ENCODE results near the gene ZNF331.
A peak's percentile ranks its signal among the peaks of the same experiment; 100 is the strongest.

ZNF331 gene

DNA sequence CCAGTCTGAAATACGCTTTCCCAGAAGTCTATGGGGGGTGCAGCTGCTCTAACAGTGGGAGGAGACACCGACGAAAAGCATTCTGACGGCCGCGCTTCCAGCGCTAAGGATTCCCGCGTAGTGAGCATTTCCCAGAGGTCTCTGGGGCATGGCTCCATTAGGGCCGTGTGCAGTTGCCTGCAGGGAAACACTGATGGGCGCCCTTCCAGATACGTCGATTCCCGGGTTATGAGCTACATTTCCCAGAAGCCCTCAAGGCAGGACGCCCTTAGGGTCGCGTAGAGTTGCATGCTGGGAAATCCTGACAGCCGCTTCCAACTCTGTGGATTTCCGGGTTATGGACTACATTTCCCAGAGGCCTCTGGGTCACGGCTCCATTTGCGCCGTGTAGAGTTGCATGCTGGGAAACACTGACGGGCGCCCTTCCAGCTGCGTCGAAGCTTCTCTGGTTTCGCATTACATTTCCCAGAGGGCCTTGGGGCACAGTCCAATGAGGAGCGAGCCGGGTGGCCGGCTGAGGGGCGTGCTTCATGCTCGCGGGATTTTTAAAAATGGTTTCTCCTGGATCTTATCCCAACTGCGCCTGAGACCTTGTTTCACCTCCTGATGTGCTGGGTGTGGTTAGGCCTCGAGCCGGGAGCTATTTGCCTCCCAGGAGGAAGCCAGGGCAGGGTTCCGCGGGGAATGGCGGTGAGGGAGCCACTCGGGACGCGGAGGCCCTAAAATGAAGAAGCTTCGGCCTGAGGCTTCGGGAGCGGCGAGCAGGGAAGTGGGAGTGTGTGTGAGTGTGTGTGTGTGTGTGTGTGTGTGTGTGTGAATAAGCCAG, 17.2 kb upstream of the ZNF331 start (continued):
- TF ChIP-seq ZNF133 (tag by site-specific recombination; IDR thresholded peaks at IDR 0.05) (no peak), ZNF221 (tag by site-specific recombination; IDR thresholded peaks at IDR 0.05; ENCODE audit: borderline replicate concordance) (0 out of 2 replicates have a peak, but pooled peaks have one; percentile 42), ZNF324 (tag by site-specific recombination; IDR thresholded peaks at IDR 0.05) (no peak), HOXD13 (CRISPR knock-in tag; IDR thresholded peaks at IDR 0.05; ENCODE audit: borderline replicate concordance) (no peak), ZNF768 (tag by site-specific recombination; IDR thresholded peaks at IDR 0.05) (no peak), ZNF404 (tag by site-specific recombination; IDR thresholded peaks at IDR 0.05) (no peak), ZNF354C (tag by site-specific recombination; IDR thresholded peaks at IDR 0.05; ENCODE audit: borderline replicate concordance, low read depth) (no peak), ZSCAN4 (tag by site-specific recombination; IDR thresholded peaks at IDR 0.05) (peak; percentile 98), FEZF1 (tag by site-specific recombination; IDR thresholded peaks at IDR 0.05) (no peak), ZNF202 (tag by site-specific recombination; IDR thresholded peaks at IDR 0.05; ENCODE audit: borderline replicate concordance) (no peak), ZNF416 (tag by site-specific recombination; IDR thresholded peaks at IDR 0.05) (no peak), WT1 (tag by site-specific recombination; IDR thresholded peaks at IDR 0.05) (0 out of 2 replicates have a peak, but pooled peaks have one; percentile 21), ZNF549 (tag by site-specific recombination; IDR thresholded peaks at IDR 0.05) (no peak), ZNF10 (tag by site-specific recombination; IDR thresholded peaks at IDR 0.05) (no peak), ZNF239 (tag by site-specific recombination; IDR thresholded peaks at IDR 0.05) (no peak), ZNF18 (tag by site-specific recombination; IDR thresholded peaks at IDR 0.05) (no peak), ZNF610 (tag by site-specific recombination; IDR thresholded peaks at IDR 0.05; ENCODE audit: borderline replicate concordance) (peak; percentile 37; the same call in 1 of the 2 replicates), ZBTB6 (tag by site-specific recombination; IDR thresholded peaks at IDR 0.05) (no peak; the same call in 1 of the 2 replicates), ZNF146 (tag by site-specific recombination; IDR thresholded peaks at IDR 0.05) (no peak), ZNF596 (tag by site-specific recombination; IDR thresholded peaks at IDR 0.05) (no peak), GLI4 (tag by site-specific recombination; IDR thresholded peaks at IDR 0.05) (peak; percentile 48; the same call in 1 of the 2 replicates), ZNF175 (tag by site-specific recombination; IDR thresholded peaks at IDR 0.05) (no peak), ZBTB17 (tag by site-specific recombination; IDR thresholded peaks at IDR 0.05) (peak; percentile 98), ZNF184 (tag by site-specific recombination; IDR thresholded peaks at IDR 0.05) (no peak), REST (tag by site-specific recombination; IDR thresholded peaks at IDR 0.05) (no peak), SP2 (tag by site-specific recombination; IDR thresholded peaks at IDR 0.05) (peak; percentile 41), ZNF366 (tag by site-specific recombination; conservative IDR thresholded peaks at IDR 0.05) (no peak)
- TF ChIP-seq, protein P1, sequence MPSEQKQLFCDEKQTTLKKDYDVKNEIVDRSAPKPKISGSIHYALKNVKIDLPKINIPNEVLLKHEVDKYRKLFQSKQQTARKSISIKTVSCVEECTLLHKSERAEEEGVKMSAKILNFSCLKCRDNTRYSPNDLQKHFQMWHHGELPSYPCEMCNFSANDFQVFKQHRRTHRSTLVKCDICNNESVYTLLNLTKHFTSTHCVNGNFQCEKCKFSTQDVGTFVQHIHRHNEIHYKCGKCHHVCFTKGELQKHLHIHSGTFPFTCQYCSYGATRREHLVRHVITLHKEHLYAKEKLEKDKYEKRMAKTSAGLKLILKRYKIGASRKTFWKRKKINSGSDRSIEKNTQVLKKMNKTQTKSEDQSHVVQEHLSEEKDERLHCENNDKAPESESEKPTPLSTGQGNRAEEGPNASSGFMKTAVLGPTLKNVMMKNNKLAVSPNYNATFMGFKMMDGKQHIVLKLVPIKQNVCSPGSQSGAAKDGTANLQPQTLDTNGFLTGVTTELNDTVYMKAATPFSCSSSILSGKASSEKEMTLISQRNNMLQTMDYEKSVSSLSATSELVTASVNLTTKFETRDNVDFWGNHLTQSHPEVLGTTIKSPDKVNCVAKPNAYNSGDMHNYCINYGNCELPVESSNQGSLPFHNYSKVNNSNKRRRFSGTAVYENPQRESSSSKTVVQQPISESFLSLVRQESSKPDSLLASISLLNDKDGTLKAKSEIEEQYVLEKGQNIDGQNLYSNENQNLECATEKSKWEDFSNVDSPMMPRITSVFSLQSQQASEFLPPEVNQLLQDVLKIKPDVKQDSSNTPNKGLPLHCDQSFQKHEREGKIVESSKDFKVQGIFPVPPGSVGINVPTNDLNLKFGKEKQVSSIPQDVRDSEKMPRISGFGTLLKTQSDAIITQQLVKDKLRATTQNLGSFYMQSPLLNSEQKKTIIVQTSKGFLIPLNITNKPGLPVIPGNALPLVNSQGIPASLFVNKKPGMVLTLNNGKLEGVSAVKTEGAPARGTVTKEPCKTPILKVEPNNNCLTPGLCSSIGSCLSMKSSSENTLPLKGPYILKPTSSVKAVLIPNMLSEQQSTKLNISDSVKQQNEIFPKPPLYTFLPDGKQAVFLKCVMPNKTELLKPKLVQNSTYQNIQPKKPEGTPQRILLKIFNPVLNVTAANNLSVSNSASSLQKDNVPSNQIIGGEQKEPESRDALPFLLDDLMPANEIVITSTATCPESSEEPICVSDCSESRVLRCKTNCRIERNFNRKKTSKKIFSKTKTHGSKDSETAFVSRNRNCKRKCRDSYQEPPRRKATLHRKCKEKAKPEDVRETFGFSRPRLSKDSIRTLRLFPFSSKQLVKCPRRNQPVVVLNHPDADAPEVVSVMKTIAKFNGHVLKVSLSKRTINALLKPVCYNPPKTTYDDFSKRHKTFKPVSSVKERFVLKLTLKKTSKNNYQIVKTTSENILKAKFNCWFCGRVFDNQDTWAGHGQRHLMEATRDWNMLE (tag by site-specific recombination; conservative IDR thresholded peaks at IDR 0.05; ENCODE audit: low read depth): peak; percentile 95
